CD4-positive, alpha-beta T cell treated with Interleukin-4 for 4 hours (primary cell): ENCODE measurements around the gene HBP1.
"Not testable (repeated sequence)": the region's sequence is repeated elsewhere in the genome, so short reads cannot be mapped to it uniquely, and the experiment has no call there.

Source experiments
- DNase-seq: peaks from one replicate; pipeline ENCODE4 v3.0.0-alpha.2; 2020

The HBP1 gene, protein sequence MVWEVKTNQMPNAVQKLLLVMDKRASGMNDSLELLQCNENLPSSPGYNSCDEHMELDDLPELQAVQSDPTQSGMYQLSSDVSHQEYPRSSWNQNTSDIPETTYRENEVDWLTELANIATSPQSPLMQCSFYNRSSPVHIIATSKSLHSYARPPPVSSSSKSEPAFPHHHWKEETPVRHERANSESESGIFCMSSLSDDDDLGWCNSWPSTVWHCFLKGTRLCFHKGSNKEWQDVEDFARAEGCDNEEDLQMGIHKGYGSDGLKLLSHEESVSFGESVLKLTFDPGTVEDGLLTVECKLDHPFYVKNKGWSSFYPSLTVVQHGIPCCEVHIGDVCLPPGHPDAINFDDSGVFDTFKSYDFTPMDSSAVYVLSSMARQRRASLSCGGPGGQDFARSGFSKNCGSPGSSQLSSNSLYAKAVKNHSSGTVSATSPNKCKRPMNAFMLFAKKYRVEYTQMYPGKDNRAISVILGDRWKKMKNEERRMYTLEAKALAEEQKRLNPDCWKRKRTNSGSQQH

DNA sequence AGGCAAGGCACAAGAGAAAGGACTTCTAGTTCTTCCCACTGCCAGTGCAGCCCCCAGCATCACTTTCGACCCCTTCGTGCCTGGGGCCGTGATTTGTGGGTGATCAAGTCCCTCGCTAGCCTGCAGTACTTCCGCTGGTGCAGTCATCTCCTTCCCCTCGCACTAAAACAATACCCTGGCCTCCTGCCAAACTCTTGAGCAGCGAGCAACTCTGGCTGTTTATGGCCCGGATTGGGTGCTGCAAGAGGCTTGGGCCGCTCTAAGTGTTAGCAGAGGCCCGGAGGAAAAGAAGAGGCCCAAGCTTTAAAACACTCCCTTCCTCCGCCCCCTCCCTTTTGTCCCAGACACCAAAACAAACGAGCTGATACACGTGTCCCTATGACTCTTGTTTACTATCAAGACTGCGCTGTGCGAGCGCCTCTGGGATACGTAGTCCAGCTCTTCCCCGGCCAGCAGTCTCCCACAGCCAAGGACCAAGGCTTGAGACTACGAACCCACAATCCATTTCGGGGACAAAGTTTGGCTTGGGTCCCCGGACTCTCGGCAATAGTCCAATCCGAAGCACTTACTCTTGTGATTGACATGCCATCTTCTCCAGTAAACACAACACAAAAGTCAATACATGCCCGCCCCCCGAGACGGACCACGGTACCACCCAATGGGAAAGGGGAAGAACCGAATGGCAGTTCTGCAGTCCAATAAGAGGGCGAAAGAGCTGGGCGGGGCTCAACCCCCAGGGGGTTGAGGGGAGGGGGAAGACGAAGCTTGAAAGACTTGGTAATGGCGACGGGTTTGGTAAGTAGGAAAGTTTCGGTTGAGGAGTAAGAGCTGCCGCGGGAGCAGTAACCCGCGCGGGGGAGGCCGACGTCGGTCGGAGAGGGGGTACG lies at the start of gene HBP1:
TSS of gene HBP1 (plus strand) at position 771 of the 887 bp plus-strand sequence. CDS start 10,891 bp downstream, outside the sequence.
- peak; percentile 100 for DNase-seq

GRCh38 chr7:107119376-107120105 lies 49.3 kb upstream of the HBP1 start:
- DNase-seq = no peak

DNA sequence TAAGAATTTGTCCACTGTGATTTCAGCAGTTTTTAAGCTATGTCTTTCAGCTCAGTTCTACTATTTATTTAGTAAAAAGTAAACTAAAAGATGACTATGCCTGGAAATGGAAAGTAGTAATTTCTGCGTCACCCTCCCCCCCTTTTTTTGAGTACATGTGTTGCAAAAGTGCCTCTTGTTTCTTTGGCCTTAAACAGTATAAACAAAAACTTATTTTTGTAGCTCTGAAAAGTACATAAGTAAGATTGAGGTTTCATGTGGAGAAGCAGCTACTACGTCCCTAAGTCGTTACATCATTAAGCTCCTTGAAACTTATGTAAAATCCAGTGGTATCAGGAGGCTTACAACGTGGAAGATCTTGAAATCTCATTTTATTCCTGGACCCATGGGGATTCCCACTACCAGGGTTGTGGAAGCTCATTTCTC lies 46.3 kb upstream of the HBP1 start:
- DNase-seq = no peak

GRCh38 chr7:107123392-107123791 lies 45.4 kb upstream of the HBP1 start:
- DNase-seq = no peak

GRCh38 chr7:107125475-107125874 lies 43.3 kb upstream of the HBP1 start:
- DNase-seq = no peak

DNA sequence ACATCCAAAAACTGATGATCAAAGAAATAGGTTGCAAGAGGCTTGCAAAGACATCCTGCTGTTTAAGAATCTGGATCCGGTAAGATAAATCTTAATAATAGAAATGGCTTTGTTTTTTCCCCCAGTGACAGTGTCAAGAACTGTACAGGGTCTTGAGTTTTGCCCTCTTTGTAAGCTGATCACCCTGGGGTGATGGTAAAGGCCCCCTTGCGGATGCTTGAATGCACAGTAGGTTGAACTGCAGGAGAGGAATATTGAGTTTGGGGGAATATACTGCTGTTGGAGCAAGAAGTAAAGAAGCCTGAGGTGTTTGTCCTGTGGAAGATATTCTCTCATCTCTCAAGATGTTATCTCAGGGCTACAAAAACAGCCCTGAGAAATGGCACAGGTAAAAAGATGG lies 40.6 kb upstream of the HBP1 start:
- DNase-seq = no peak

DNA sequence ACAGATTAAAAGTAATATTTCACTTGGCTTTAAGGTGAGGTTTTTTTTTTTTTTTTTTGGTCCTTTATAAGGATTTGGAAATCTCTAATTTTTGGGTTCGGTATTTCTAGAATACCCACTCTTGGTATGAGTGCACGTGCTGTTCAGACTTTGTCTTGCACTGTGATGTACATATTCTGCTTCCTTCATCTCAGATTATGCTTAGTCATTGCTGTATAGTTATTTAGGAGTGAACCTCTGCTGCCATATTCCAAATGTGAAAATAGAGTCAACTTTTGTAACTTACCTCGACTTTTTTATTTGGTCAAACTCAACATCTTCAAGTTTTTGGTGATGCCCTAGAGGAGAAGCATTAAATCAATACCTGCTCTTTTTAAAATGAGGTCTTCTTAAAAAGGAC lies 40.1 kb upstream of the HBP1 start:
- DNase-seq = no peak

GRCh38 chr7:107130487-107131220 lies 38.1 kb upstream of the HBP1 start:
- DNase-seq = no peak

- no peak for DNase-seq
Measured at GRCh38 chr7:107133396-107133795, 35.4 kb upstream of the HBP1 start.

DNA sequence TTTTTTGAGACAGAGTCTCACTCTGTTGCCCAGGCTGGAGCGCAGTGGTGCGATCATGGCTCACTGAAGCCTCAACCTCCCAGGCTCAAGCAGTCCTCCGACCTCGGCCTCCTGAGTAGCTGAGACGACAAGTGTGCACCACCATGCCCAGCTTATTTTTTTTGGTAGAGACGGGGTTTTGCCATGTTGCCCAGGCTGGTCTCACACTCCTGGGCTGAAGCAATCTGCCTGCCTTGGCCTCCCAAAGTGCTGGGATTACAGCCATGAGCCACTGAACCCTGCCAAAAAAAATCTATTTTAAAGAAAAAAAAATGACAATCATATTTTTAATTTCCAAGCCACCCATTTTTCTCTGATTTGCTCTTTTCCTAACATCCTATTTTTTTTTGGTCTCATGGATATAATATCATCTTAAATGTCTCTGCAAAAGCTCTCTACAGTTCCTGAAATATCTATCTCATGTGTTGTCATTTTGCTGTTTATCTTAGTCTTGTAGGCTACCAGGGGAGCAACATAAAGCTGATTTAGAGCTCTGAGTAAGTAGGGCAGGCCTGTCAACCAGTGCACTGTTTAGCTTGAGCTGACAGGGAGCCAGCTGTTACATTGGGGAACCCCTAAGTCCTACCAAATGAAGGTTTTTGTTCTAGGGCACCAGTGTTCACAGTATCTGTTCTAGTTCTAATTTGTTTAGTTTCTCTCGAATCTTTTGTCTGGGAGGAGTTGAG lies 29.9 kb upstream of the HBP1 start:
- no peak for DNase-seq

DNA sequence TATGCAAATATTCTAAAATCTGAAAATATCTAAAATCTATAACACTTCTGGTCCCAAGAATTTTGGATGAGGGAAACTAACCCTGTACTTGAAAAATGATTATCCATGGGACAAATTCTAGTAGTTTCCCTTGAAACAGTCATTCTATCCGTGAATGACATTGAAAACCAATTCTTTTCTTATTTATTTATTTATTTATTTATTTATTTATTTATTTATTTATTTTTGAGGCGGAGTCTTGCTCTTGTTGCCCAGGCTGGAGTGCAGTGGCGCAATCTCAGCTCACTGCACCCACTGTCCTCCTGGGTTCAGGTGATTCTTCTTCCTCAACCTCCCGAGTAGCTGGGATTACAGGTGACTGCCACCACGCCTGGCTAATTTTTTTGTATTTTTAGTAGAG lies 24.9 kb upstream of the HBP1 start:
- DNase-seq = not testable (repeated sequence)

GRCh38 chr7:107145067-107145838 lies 23.6 kb upstream of the HBP1 start:
- no peak for DNase-seq

DNA sequence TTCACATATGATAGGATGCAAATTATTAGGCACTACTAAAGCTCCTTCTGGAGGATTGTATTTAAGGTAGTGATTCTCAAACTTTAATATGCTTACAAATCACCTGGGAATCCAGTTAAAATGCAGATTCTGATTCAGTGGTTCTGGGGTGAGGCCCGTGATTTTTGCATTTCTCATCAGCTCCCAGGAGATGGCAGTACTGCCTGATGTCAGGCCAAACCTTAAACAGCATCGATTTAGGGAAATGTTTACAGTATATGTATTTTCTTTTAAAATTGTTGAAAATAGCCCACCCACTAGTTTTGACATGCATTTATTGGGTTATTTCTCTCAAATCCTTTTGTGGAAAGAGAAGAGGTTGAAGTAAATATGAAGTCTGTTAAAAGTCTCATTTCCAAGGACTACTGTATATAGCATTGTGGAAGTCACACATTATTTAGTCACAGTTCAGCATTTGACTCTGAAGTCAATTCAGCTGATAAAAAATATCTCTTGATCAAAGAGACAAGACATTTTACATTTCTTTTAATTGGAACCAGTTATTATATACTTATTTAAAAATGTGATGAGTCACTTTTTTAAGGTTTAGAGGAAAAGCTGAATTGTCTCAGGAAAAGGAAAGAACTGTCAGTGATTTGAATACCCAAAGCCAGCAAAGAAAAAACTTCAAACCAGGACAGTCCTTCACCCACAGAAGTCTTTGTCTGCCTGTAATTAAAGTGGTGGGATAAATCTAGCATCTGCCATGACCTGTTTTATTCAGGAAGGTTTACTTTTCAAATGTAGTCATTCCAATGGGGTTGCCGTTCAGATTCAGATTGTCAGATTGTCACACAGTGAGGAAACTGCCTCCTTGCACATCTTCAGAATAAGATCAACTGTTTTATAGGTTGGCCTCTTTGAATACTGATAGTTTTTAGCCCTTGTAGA lies 21.1 kb upstream of the HBP1 start:
- peak; percentile 47 for DNase-seq

DNA sequence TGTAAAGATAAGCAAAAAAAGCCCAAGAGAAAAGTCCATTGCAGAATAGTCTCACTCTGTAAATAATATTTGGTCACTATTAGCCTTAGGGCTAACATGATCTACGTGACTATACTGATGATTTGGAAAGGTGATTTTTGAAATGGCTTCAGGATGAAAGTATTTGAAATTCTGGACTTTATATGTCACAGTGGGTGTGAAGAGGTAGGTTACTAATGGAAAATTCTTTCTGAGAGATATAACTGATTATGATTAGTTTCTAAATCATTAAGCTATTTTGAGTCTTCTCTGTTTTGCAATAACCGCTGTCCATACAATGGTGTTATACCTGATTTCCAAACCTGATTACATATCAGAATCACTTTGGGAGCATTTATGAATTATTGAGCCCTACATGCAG lies 20.1 kb upstream of the HBP1 start:
- DNase-seq = no peak

DNA sequence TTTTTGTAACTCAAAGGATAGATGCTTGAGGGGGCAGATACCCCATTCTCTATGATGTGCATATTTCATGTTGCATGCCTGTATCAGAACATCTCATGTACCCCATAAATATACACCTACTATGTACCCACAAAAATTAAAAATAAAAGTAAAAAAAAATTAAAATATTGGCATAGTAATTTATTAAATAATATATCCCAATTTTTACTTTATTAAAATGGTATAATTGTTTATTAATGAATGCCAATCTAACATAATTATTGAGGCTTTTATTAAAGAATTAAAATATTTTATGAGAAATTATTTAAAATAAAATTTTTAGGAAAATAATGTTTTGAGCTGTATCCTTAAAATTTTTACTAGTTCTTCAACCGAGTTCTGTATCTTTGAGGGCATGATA lies 18.9 kb upstream of the HBP1 start:
- no peak for DNase-seq

DNA sequence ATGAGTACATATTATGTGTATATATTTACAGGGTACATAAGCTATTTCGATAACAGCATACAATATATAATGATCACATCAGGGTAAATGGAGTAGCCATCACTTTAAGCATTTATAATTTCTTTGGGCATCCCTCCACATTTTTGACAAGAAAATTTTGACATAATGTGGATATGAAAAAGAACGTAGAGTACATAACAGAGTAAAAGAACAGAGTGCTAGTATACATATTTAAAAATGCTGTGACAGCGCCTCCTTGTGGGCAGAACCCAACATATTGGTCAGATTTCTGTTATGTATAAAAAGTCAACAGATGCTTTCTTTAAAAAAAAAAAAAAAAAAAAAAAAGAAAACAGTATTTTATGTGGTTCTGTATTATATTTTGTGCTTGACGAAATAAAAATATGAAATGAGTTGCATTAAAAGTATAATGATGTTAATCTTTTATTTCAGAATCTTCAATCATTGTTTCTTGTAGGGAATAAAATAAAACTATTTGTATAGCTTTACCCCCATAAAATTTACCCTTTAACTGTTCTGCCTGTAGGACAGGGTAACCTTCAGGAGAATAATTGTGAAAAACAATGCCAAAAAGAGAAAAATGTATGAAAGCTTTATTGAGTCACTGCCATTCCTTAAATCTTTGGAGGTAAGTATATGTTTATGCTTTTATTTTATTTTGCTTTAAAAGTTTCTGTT lies 18.3 kb upstream of the HBP1 start:
- DNase-seq = peak; percentile 77

GRCh38 chr7:107151538-107151937 lies 17.3 kb upstream of the HBP1 start:
- no peak for DNase-seq

DNA sequence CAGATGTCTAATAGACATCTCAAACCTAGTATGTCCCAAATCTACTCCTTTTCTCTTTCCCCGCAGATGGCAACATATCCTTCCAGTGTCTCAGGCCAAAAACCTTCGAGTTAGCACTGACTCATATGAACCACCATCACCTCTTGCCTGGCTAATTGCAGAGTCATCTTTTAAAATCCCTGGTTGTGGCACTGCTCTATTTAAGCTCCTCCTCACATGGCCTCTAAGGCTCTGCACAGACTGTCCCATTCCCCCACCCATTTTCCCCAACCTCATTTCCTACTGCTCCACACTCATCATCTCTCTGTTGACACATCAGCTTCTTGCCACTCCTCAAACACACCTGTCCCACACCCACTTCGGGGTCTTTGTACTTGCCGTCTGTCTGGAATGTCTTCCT lies 16.8 kb upstream of the HBP1 start:
- DNase-seq = no peak

- DNase-seq = no peak
Measured at GRCh38 chr7:107154826-107155225, 14.0 kb upstream of the HBP1 start.
